ENCODE measurements around the gene ADCY10. TPM values are rescaled to one million over a fixed set of nuclear protein-coding genes. Genes with fewer than 3 reads are reported as not detected.

ADCY10 gene
- total and polyA plus RNA-seq, 2 of the 8 experiments (the other 6 are each of a cell fraction or from before 2014, with no cell fraction given): 0.02 TPM; not detected in 1

- Histone ChIP-seq H2BK15ac (ENCODE audit: low read length) (no peak overlapping the region), H3K36me3 (ENCODE audit: control insufficient read depth in 2 of 4, insufficient read depth in 4 of 4, low read length in 3 of 4) (peaks cover 0 to 30% (median 6%) of the 10 kb centered on the region in 4 experiments; a peak in 6 of 8 replicates), H3K23me2 (ENCODE audit: low read depth, low read length) (no peaks in the 10 kb centered on the region; the same call in 1 of the 2 replicates), H2BK5ac (ENCODE audit: low read depth, low read length) (no peak overlapping the region), H3K14ac (ENCODE audit: insufficient read length) (no peak overlapping the region), H4K8ac (ENCODE audit: extremely low read depth, insufficient read depth, low read length) (no peak overlapping the region), H4K5ac (ENCODE audit: insufficient read length, low read depth, low read length) (no peak overlapping the region), H3K23ac (ENCODE audit: insufficient read length) (no peak overlapping the region), H3K79me1 (ENCODE audit: low read depth, low read length) (peaks cover 6% of the 10 kb centered on the region), H3K18ac (ENCODE audit: extremely low read depth, low read length) (no peak overlapping the region), H3K9me3 (ENCODE audit: insufficient read depth in 2 of 2, low read depth in 1 of 2, low read length in 1 of 2) (no peaks in the 10 kb centered on the region), H3K27ac (ENCODE audit: low read depth, low read length) (no peak overlapping the region), H2BK120ac (replicated peaks; ENCODE audit: low read depth, low read length) (no peak overlapping the region), H2AFZ (ENCODE audit: low read length) (no peak overlapping the region), H3K9ac (replicated peaks in 1 of 4; ENCODE audit: extremely low read depth in 1 of 4, low read depth in 3 of 4, low read length in 3 of 4) (no peak overlapping the region), H3K4me2 (ENCODE audit: insufficient read depth in 1 of 2, low read depth in 2 of 2, low read length in 2 of 2) (no peak overlapping the region), H3K27me3 (replicated peaks in 1 of 4; ENCODE audit: control insufficient read depth in 3 of 4, extremely low read depth in 1 of 4, insufficient read depth in 3 of 4, low read length in 3 of 4) (peaks cover 0 to 3% (median 2%) of the 10 kb centered on the region in 4 experiments; a peak in 6 of 7 replicates), H2BK20ac (ENCODE audit: low read length) (no peak overlapping the region), H2BK12ac (ENCODE audit: low read depth, low read length) (no peak overlapping the region), H3K4me3 (ENCODE audit: extremely low read depth in 1 of 4, insufficient read depth in 2 of 4, low read depth in 3 of 4, low read length in 4 of 4) (no peak overlapping the region), H4K20me1 (replicated peaks in 1 of 2; ENCODE audit: control insufficient read depth in 1 of 2, insufficient read depth in 2 of 2, low read length in 2 of 2) (peaks cover 5 to 15% of the 10 kb centered on the region in 2 experiments), H3K4me1 (replicated peaks in 1 of 4; ENCODE audit: control insufficient read depth in 3 of 4, insufficient read depth in 4 of 4, low read length in 3 of 4) (no peaks in the 10 kb centered on the region; a peak in 1 of 7 replicates), H4K91ac (replicated peaks; ENCODE audit: insufficient read length, low read length) (no peak overlapping the region), H2AK5ac (ENCODE audit: low read depth, low read length) (no peak overlapping the region), H3K4ac (replicated peaks; ENCODE audit: insufficient read length, low read depth, low read length) (no peak overlapping the region), H3K56ac (replicated peaks; ENCODE audit: insufficient read length, low read depth, low read length) (no peak overlapping the region), H3K79me2 (ENCODE audit: control insufficient read depth in 1 of 2, insufficient read depth in 2 of 2, low read length in 2 of 2) (peaks cover 2 to 27% of the 10 kb centered on the region in 2 experiments; a peak in 3 of 4 replicates)
- ChIA-PET POLR2A (ENCODE audit: partially characterized antibody) (no interaction called here), CTCF (ENCODE audit: partially characterized antibody) (no interaction called here)
- no peak for DNase-seq (ENCODE audit: low read depth in 1 of 2, low spot score in 2 of 2)
- peak; percentile 39; the same call in 1 of the 2 replicates for TF ChIP-seq CEBPB (IDR thresholded peaks at IDR 0.05; ENCODE audit: low read depth, low read length)
- no peak for TF ChIP-seq FOSL1 (IDR thresholded peaks at IDR 0.05; ENCODE audit: insufficient read depth, low read depth, low read length)
- TF ChIP-seq BACH1 (IDR thresholded peaks at IDR 0.05; ENCODE audit: low read length): no peak
- no peak for TF ChIP-seq CBX5 (IDR thresholded peaks at IDR 0.05; ENCODE audit: low read depth, low read length)
- no peak for TF ChIP-seq EZH2 (IDR thresholded peaks at IDR 0.05; ENCODE audit: low read depth, low read length, severe bottlenecking)
- TF ChIP-seq CHD1 (IDR thresholded peaks at IDR 0.05; ENCODE audit: low read depth, low read length): no peak
- FAIRE-seq: no peak
- WGBS, 2 experiments (ENCODE audit: extremely low coverage in 1 of 2, insufficient coverage in 1 of 2, insufficient read length in 1 of 2, insufficient replicate concordance in 2 of 2, low coverage in 1 of 2, low lambda C conversion rate in 2 of 2, missing lambda C conversion rate in 1 of 2): 89% methylated on average over 5 of the region's 5 CpGs; no CpG with 5 or more reads in 1 of the 2 experiments
These were observed 149.2 kb downstream of the ADCY10 start for GRCh38 chr1:167764458-167765330.
